ENCODE data around the gene NR2C2.

The NR2C2 gene

DNA sequence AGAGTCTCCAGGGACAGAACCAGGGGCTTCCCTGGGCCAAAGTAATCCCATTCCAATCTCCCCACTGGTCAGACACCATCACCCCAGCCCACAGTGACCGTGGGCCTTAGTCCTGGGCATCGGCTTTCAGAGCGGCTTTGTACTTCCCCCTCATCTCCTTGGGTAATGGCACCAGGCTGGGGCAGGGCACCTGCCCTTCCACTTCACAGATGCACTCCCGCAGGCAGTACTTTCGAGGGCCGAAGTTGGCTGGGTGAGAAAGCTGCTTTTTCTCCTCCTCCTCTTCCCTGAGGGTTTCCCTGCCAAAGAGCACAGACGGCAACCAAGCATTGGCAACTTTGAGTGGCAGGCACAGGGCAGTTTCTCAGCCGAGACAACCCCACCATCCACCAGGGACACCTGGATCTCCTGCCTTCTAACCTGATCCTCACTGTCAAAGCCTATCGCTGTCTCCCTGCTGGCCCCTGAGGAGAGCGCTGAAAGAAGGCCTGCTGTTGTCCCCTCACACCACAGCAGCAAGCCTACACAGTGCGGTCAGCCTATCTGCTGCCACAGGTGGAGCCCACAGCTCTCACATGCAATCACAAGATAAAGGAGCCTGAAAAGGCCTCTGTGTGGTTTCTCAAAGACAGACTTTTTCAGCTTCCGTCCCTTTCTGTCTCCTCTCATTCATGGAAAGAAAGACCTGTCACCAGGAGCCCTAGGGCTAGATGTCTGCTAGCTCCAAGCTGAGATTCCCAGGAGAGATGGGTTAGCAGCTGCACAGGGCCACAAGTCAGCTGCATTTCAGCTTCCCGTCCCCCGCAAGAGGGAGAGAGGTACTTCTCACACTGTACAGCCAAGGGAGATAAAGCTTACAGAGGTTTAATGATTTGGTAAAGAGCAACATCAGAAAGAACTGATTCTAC, 105.2 kb downstream of the NR2C2 start:
- DNase-seq (ENCODE audit: insufficient read length, low spot score), result no peak
- TF ChIP-seq CTCF (IDR thresholded peaks at IDR 0.05; ENCODE audit: insufficient read depth, missing control alignments), result no peak
- no peak for FAIRE-seq

DNA sequence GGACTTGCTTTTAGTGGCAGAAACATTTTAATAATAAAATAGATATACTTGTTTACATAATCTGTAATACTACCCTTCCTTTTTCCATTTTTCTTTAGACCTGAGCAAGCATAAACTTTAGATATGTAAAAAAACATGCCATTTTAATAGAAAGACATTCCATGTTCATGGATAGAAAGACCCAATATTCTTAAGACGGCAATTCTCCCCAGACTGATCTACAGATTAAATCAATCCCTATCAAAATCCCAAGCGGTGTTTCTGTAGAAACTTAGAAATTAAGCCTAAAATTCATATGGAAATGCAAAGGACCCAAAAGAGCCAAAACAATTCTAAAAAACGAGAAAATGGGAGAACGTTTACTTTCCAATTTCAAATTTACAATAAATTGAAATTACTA, 106.2 kb downstream of the NR2C2 start:
- no peak for TF ChIP-seq CTCF (IDR thresholded peaks at IDR 0.05; ENCODE audit: insufficient read depth, missing control alignments)
- no peak for DNase-seq (ENCODE audit: insufficient read length, low spot score)
- no peak for FAIRE-seq

DNA sequence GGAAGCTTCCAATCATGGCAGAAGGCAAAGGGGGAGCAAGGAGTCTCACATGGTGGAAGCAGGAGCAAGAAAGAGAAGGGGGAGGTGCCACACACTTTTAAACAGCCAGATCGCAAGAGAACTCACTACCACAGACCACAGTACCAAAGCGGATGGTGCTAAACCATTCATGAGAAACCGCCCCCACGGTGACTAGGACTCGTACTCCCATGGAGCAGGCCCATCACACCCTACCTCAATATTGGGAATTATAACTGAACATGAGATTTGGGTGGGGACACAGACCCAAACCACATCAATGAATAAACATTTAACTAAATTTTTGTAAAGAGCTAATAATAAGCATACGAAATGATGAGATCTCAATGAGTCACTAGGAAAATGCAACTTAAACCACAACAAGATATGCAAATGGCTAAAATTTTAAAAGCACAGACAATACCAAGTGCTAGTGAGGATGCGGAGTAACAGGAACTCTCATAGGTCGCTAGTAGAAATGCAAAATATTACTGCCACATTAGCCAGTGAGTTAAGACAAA, 107.7 kb downstream of the NR2C2 start:
- FAIRE-seq (no peak), DNase-seq (ENCODE audit: insufficient read length, low spot score) (no peak)
- no peak for TF ChIP-seq CTCF (IDR thresholded peaks at IDR 0.05; ENCODE audit: insufficient read depth, missing control alignments)

- TF ChIP-seq CTCF (IDR thresholded peaks at IDR 0.05; ENCODE audit: insufficient read depth, missing control alignments), result no peak
- FAIRE-seq, result no peak
- DNase-seq (ENCODE audit: insufficient read length, low spot score), result no peak
Observed at GRCh38 chr3:15056676-15057404, 109.5 kb downstream of the NR2C2 start.

DNA sequence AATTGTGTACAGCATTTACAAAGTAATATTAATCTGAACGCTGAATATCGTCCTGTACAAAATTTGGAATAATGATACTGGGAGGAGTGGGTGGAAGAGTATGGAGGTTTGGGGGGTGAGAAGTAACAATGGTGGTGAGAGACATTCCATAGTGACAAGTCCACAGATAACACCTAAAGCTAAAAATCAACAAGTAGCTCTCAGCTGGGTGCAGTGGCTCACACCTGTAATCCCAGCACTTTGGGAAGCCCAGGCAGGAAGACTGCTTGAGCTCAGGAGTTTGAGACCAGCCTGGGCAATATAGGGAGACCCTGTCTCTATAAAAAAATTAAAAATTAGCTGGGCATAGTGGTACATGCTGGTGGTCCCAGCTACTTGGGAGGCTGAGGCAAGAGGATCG, 112.6 kb downstream of the NR2C2 start:
- TF ChIP-seq CTCF (IDR thresholded peaks at IDR 0.05; ENCODE audit: insufficient read depth, missing control alignments), result no peak
- no peak for FAIRE-seq
- DNase-seq (ENCODE audit: insufficient read length, low spot score), result no peak

GRCh38 chr3:15063238-15063637, 115.9 kb downstream of the NR2C2 start:
- DNase-seq (ENCODE audit: insufficient read length, low spot score), result no peak
- FAIRE-seq, result no peak
- TF ChIP-seq CTCF (IDR thresholded peaks at IDR 0.05; ENCODE audit: insufficient read depth, missing control alignments), result no peak

Data from D721Med (cell line).